GM11168 (cell line): ENCODE data around the gene CUL4A.

ENCODE experiments used
- in situ Hi-C: fragments of 300-500 bp; cut with MboI; formaldehyde crosslinking; loops from one replicate; pipeline ENCODE4 v1.12.0; 2022; ENCODE audit warnings: low sequenced_read_pairs; ENCODE audit not compliant: unreplicated experiment

CUL4A gene

DNA sequence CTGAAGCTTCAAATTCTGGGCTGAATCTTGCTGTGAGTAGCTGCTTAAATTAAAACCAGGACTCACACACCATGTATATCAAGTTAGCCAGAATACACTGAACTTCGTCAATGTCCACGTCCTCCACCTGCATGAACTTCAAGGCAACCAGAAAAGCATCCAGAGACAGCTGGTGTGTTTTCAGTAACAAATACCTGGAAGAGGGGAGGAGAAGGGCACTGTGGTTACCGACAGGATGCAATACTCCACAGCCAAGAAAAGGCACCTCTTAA lies 30.6 kb upstream of the CUL4A start:
- in situ Hi-C loops: no loop called here

DNA sequence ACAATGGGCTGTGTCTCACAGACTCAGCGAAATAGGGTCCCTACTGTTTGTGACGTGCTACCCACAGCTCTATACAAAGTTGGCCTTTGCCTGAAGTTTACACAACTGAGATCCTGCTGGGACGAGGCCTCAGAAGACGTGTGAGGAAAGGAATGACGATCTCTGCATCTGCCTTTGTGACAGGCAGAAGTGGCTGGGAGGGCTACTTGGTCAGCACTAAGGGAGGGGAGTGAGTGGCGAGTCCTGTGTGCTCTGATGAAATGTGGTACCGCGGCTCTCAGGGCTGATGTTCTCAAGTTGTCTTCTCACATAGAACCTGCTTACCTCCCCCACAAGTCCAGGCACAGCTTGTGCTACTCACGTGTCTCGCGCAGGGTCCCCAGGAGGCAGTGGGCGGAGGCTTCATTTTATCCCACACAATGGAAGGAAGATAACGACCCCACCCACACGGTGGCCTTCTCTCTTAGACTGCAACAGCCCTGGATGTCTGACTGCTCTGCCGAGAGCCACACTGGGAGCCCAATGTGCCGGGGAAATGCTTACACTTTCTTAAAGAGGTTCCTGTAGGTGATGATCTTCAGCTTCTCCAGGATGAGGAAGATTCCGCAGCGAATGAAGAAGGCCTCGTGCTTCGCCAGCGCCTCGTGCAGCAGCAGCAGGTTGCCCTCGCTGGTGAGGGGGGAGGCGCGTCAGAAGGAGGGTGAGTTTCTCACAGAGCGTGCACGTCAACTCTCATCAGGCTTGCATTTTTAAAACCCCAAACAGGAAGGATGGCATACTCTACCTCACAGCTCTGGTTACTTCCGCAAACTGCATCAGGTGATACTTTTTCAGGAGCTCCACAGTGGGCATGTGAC lies 29.8 kb upstream of the CUL4A start:
- in situ Hi-C loops: no loop called here

DNA sequence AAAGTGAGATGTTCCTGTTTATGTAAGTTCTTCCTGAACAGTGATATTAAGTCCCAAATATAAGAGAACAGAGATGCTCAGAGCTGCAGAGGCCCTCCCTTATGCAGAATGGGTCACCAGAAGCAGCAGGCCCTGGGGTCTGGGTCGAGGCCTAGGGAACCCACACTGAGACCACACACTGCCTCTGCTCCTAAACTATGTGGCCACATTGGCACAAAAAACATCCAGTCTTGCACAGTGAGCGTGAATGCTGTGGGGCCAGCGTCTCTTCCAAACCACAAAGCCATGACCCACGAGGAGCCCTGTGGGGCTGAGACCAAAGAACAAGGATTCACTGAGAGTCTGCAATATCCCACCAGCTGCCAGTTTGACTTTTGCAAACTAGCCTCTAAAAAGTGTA lies 27.4 kb upstream of the CUL4A start:
- in situ Hi-C loops: no loop called here

GRCh38 chr13:113183450-113184129 lies 25.8 kb upstream of the CUL4A start:
- in situ Hi-C loops: no loop called here

DNA sequence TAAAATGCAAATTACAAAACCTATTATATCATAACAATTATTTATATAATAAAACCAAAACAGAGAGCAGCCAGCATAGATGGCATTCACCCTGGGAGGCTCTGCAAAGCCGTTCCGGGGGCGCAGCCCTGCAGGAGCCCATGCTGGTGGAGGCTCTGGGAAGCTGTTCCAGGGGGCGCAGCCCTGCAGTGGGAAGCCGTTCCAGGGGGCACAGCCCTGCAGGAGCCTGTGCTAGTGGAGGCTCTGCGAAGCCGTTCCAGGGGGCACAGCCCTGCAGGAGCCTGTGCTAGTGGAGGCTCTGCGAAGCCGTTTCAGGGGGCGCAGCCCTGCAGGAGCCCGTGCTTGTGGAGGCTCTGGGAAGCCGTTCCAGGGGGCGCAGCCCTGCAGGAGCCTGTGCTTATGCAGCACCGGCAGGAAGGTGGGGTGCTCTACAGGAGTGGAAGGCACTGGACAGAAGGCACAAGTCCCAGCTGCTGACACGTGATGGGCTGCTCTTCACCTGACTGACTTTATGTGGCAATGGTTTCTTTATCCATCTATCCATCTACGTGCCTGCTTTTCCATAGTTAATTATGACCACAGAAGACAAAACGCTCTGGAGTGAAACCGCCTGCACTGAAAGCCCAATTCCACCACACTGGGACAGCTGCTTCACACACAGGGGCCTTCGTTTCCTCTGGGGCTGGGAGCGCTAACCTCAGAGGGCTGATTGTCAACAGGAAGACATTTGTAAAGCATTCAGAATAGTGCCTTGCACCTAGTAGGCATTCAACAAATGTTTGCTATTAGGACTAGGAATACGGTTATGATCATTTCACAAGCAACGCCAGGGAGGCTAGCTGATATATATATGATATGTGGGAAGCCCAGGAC lies 24.6 kb upstream of the CUL4A start:
- in situ Hi-C loops: no loop called here

DNA sequence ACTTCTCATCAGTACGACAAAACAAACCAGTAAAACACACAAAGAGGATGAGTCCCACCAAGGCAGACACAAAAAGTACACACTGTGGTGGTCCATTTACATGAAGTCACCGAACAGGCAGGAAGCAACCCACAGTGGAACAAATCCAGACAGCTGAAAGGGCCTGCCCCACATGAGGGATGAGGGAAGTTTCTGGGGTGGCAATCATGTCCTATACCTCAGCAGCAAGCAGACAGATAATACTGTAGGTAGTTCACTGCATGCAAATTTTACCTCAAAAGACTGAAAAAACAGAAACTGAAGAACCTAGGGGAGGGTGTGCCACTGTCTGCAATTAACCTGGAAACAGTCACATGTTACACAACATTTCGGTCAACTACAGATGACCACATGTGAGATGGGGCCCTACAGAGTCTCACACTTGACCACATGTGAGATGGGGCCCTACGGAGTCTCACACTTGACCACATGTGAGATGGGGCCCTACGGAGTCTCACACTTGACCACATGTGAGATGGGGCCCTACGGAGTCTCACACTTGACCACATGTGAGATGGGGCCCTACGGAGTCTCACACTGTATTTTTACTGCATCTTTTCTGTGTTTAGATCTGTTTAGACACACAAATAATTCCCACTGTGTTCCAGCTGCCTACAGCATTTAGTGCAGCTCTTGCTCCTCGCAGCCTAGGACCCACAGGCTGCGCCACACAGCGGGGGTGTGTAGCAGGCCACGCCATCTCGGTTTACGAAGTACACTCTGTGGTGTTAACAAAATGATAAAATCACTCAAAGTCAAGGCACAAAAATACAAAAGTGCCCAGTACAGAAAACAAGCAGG lies 23.1 kb upstream of the CUL4A start:
- in situ Hi-C loops: no loop called here

- in situ Hi-C loops: no loop called here
Observed at GRCh38 chr13:113187263-113187669, 22.1 kb upstream of the CUL4A start.

DNA sequence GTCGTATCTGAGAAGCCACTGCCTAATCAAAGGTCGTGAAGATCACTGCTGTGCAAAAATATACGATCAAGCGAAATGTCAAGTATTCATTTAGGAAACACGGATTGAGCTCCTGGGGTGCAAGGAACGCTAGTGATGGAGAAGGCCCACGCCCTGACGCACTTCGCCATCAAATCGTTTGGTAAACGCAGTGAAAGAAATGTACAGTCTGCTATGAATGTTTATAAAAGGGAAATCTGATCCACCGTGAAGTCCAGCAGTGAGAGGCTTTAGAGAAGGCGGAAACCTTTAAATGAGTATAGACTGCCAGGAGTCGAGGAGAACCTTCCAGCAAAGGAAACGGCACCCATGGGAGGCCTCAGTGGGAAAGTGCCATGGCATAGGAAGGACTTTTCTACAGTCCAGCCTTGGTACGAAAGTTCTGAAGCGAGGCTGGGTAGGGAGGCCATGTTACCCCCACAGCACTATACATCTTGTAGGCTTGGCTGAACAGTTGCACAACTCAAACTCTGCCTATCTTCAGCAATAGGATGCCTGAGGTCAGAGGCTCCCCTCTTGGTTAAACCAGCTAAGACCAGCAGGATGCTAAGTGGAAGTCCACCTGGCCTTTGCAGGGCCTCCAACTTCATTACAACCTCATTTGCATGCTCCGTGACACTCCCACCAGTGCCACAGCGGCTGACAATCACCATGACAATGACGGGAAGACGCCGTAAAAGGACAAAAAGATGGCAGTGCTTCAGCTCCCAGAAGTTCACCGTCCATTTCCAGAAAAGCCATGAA lies 21.3 kb upstream of the CUL4A start:
- in situ Hi-C loops: no loop called here

DNA sequence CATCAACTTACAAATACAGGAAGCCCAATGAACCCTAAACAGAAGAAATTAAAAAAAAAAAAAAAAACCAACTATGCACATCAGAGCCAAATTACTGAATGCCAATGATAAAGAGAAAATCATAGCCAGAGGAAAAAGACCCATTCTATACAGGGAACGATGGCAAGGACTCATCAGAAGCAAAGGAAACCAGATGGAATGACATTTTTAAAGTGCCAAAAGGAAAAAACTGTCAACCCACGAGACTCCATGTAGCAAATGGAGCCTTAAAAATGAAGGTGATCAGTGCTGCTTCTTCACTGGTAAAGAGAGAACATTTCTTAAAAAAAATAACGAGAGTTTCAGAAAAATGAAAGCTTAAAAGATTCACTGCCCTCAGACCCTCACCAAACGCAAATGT lies 19.2 kb upstream of the CUL4A start:
- in situ Hi-C loops: no loop called here

GRCh38 chr13:113192279-113192678 lies 17.1 kb upstream of the CUL4A start:
- in situ Hi-C loops: no loop called here

DNA sequence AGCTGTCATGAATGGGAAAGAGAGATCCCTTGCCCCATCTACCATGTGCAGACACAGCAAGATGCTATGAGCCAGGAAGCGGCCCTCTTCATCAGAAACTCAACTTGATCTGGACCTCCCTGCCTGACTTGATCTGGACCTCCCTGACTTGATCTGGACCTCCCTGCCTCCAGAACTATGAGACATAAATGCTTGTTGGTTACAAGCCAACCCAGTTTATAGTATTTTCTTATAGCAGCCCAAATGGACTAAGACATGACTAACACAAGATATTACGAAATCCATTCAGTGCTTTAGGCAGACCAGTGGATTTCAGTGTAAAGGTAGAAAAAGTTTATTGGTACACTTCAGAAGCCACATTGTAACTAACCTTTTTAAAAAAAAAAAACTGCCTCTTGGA lies 16.5 kb upstream of the CUL4A start:
- in situ Hi-C loops: no loop called here

- in situ Hi-C loops: no loop called here
Observed at GRCh38 chr13:113195360-113195759, 14.1 kb upstream of the CUL4A start.

DNA sequence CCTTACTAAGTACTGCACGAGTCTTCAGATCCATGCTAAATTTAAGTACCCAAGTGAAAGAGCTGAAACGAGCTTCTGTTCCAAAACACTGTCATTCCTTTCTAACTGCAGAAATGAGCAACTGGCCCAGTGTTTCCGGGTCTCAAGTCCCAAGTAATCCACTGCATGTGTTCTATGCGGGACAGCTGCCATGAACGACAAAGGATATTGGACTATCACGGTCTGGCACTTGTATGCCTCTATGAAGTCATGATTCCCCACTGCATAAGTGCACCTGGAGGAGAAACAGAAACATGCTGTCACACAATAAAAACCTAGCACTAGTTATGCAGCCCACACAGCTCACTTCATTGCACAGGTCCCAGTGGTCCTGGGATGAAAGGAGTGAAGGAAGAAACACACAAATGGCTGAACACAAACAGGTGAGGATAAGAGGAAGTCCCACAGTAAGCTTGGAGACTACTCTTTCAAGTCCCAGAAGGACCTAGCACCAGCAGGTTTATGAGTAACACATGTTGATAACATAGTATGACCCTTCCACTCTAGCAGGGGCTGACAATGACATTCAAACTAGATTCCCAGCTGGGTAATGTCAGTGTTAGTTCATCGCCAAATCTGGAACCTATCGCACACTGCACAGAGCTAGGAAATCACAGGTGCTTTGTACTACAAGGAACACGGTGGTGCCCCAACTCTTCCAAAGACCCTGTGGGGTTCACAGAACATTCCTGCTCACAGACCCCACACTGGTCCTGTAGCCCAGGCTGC lies 12.3 kb upstream of the CUL4A start:
- in situ Hi-C loops: no loop called here

- in situ Hi-C loops: no loop called here
Observed at GRCh38 chr13:113201815-113202214, 7.6 kb upstream of the CUL4A start.

DNA sequence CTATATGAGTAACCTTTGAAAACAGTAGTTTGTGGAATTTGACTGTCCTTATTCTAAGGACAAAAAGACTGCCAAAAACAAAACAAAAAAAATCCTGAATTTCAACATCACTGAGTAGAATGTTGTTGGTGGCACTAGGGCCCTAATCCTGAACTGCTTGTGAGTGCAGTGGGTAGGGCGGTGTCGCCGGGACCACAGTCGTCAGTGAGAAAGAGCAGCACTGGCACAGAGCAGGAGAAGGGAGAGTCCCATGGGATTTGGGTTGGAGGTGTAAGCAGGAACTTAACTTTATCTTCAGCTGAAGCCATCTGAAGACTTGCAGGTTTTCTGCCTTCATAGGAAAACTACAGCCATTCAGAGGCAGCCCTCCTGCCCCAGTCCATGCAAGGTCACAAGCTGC lies 6.5 kb upstream of the CUL4A start:
- in situ Hi-C loops: no loop called here

GRCh38 chr13:113203507-113204377 lies 5.7 kb upstream of the CUL4A start:
- in situ Hi-C loops: no loop called here

- in situ Hi-C loops: no loop called here
Observed at GRCh38 chr13:113204378-113204734, 5.1 kb upstream of the CUL4A start.

GRCh38 chr13:113205428-113205931 lies 3.9 kb upstream of the CUL4A start:
- in situ Hi-C loops: no loop called here
